Esophagus squamous epithelium (tissue), 4 donors: ENCODE measurements around the gene IMMT.

Experiments used
- CTCF ChIP-seq, 6 experiments: fragments of 450-650 bp in 4 of 6; fragments of 200-600 bp in 2 of 6; sonication (generic) in 2 of 6; IDR thresholded peaks; one replicate each; pipeline ENCODE4 v1.5.1; 2016 to 2019; ENCODE audit warnings: antibody characterized with exemption in 6 of 6, mild to moderate bottlenecking in 4 of 6, moderate library complexity in 4 of 6
- POLR2A ChIP-seq, 4 donors: fragments of 450-650 bp; IDR thresholded peaks; one replicate each; pipeline ENCODE4 v1.6.1; 2017; ENCODE audit warnings: antibody characterized with exemption in 4 of 4, mild to moderate bottlenecking in 4 of 4, moderate library complexity in 3 of 4

- TF ChIP-seq CTCF (IDR thresholded peaks at IDR 0.05) (no peak), POLR2A (IDR thresholded peaks at IDR 0.05) (no peak)
Observed at GRCh38 chr2:86124683-86125082, 70.6 kb downstream of the IMMT start.
